ENCODE results near the gene PRPF6. TPM values are rescaled to one million over a fixed set of nuclear protein-coding genes. Genes with fewer than 3 reads are reported as not detected.

Gene PRPF6
- total and polyA plus RNA-seq, 2 of the 13 experiments (the other 11 are each of a cell fraction or from before 2014, with no cell fraction given), result 63.7 to 101 TPM

DNA sequence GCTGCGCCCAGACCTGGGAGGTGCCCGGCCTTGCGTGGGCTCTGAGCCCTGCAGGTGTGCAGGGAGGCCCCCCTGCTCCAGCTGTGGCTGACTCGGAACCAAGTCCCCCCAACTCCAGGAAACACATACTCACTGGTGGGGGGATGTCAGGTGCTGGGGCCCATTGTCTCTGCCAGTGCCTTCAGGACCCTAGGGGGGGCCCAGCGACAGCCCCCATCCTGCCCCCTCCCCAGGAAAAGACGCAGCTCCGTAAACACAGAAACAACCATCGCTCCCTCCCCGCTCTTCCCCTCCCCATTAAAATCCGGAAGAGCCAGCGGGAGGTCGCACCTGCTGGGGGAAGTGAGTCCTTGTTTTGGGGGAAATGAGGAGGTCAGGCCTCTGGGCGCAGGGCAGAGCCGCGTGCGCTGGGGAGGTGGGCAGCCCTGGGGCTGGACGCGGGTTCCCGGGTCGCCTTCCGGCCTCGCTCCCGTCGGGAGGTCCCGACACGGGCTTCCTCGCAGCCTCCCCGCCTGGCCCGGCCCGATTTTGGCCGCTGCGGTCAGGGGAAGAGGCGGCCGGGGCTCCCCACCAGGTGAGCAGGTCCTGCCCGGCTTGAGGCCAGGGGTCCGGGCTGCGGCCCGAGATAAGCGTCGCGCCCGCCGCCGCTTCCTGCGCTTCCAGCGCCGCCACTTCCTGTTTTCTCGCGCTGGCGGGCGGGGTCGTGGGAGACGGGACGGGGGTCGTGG, 61.3 kb downstream of the PRPF6 start (continued):
- TF ChIP-seq GMEB1 (CRISPR knock-in tag; IDR thresholded peaks at IDR 0.05; ENCODE audit: borderline replicate concordance) (peak; percentile 63; the same call in 1 of the 2 replicates), GPN1 (CRISPR knock-in tag; IDR thresholded peaks at IDR 0.05; ENCODE audit: borderline replicate concordance) (no peak), JUND (CRISPR knock-in tag; IDR thresholded peaks at IDR 0.05) (no peak), HOXA3 (CRISPR knock-in tag; IDR thresholded peaks at IDR 0.05) (peak; percentile 58), ZNF883 (CRISPR knock-in tag; IDR thresholded peaks at IDR 0.05; ENCODE audit: not compliant biosample characterization) (peak; percentile 77), UBTF (CRISPR knock-in tag; IDR thresholded peaks at IDR 0.05) (peak; percentile 94), HNRNPH1 (optimal IDR thresholded peaks at IDR 0.05; ENCODE audit: low read depth, low read length) (peak; percentile 83), RELA (CRISPR knock-in tag; IDR thresholded peaks at IDR 0.05) (no peak), ZNF234 (CRISPR knock-in tag; conservative IDR thresholded peaks at IDR 0.05) (peak; percentile 85; the same call in 1 of the 2 replicates), ELF4 (CRISPR knock-in tag; IDR thresholded peaks at IDR 0.05; ENCODE audit: borderline replicate concordance) (peak; percentile 78), RAD51 (IDR thresholded peaks at IDR 0.05; ENCODE audit: borderline replicate concordance) (no peak), CBX1 (IDR thresholded peaks at IDR 0.05; ENCODE audit: low read depth) (no peak), ZBTB8A (CRISPR knock-in tag; IDR thresholded peaks at IDR 0.05; ENCODE audit: borderline replicate concordance, low read depth) (no peak), ZNF496 (CRISPR knock-in tag; IDR thresholded peaks at IDR 0.05; ENCODE audit: insufficient replicate concordance) (no peak), ZSCAN25 (CRISPR knock-in tag; IDR thresholded peaks at IDR 0.05) (no peak), SRSF1 (optimal IDR thresholded peaks at IDR 0.05; ENCODE audit: low read depth, low read length) (peak; percentile 99), NFRKB (IDR thresholded peaks at IDR 0.05) (no peak)
- TF ChIP-seq, protein P1, sequence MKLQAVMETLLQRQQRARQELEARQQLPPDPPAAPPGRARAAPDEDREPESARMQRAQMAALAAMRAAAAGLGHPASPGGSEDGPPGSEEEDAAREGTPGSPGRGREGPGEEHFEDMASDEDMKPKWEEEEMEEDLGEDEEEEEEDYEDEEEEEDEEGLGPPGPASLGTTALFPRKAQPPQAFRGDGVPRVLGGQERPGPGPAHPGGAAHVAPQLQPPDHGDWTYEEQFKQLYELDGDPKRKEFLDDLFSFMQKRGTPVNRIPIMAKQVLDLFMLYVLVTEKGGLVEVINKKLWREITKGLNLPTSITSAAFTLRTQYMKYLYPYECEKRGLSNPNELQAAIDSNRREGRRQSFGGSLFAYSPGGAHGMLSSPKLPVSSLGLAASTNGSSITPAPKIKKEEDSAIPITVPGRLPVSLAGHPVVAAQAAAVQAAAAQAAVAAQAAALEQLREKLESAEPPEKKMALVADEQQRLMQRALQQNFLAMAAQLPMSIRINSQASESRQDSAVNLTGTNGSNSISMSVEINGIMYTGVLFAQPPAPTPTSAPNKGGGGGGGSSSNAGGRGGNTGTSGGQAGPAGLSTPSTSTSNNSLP (IDR thresholded peaks at IDR 0.05; ENCODE audit: low read depth, low read length), result no peak
- TF ChIP-seq, protein P2, sequence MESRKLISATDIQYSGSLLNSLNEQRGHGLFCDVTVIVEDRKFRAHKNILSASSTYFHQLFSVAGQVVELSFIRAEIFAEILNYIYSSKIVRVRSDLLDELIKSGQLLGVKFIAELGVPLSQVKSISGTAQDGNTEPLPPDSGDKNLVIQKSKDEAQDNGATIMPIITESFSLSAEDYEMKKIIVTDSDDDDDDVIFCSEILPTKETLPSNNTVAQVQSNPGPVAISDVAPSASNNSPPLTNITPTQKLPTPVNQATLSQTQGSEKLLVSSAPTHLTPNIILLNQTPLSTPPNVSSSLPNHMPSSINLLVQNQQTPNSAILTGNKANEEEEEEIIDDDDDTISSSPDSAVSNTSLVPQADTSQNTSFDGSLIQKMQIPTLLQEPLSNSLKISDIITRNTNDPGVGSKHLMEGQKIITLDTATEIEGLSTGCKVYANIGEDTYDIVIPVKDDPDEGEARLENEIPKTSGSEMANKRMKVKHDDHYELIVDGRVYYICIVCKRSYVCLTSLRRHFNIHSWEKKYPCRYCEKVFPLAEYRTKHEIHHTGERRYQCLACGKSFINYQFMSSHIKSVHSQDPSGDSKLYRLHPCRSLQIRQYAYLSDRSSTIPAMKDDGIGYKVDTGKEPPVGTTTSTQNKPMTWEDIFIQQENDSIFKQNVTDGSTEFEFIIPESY (CRISPR knock-in tag; IDR thresholded peaks at IDR 0.05), result no peak
- TF ChIP-seq, protein P3, sequence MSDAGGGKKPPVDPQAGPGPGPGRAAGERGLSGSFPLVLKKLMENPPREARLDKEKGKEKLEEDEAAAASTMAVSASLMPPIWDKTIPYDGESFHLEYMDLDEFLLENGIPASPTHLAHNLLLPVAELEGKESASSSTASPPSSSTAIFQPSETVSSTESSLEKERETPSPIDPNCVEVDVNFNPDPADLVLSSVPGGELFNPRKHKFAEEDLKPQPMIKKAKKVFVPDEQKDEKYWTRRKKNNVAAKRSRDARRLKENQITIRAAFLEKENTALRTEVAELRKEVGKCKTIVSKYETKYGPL (CRISPR knock-in tag; IDR thresholded peaks at IDR 0.05), result no peak

All from HepG2 (cell line).